CD4-positive, alpha-beta T cell treated with Interleukin-21 for 1 hour (primary cell): Measurements from ENCODE around the gene TAF12.
"Not testable (repeated sequence)": the region's sequence is repeated elsewhere in the genome, so short reads cannot be mapped to it uniquely, and the experiment has no call there.

Experiments
- DNase-seq: peaks from one replicate; pipeline ENCODE4 v3.0.0-alpha.2; 2020

TAF12 gene

GRCh38 chr1:28580722-28581530, 61.9 kb downstream of the TAF12 start:
- peak; percentile 66 for DNase-seq

GRCh38 chr1:28579401-28579800, 63.5 kb downstream of the TAF12 start:
- DNase-seq, result no peak

GRCh38 chr1:28578696-28579218, 64.1 kb downstream of the TAF12 start:
- DNase-seq, result no peak

- DNase-seq, result peak; percentile 7
Observed at GRCh38 chr1:28577738-28578536, 64.9 kb downstream of the TAF12 start.

GRCh38 chr1:28577052-28577678, 65.7 kb downstream of the TAF12 start:
- DNase-seq, result no peak

GRCh38 chr1:28573564-28573963, 69.3 kb downstream of the TAF12 start:
- no peak for DNase-seq

- DNase-seq, result not testable (repeated sequence)
Observed at GRCh38 chr1:28572891-28573290, 70.0 kb downstream of the TAF12 start.

GRCh38 chr1:28571911-28572310, 71.0 kb downstream of the TAF12 start:
- DNase-seq, result no peak

GRCh38 chr1:28566931-28567330, 75.9 kb downstream of the TAF12 start:
- DNase-seq, result no peak

- no peak for DNase-seq
Observed at GRCh38 chr1:28565726-28566125, 77.1 kb downstream of the TAF12 start.

- no peak for DNase-seq
Observed at GRCh38 chr1:28565040-28565439, 77.8 kb downstream of the TAF12 start.

- DNase-seq, result no peak
Observed at GRCh38 chr1:28564310-28564709, 78.6 kb downstream of the TAF12 start.

- DNase-seq, result no peak
Observed at GRCh38 chr1:28560886-28561285, 82.0 kb downstream of the TAF12 start.
